Ecto neural progenitor cell (in vitro differentiated cells): Measurements from ENCODE around the gene CD276.
"Not testable (repeated sequence)": the region's sequence is repeated elsewhere in the genome, so short reads cannot be mapped to it uniquely, and the experiment has no call there.

Experiments used
- DNase-seq: peaks from one replicate; pipeline ENCODE4 v3.0.0-alpha.2; 2018; ENCODE audit warnings: low spot score

Gene CD276

DNA sequence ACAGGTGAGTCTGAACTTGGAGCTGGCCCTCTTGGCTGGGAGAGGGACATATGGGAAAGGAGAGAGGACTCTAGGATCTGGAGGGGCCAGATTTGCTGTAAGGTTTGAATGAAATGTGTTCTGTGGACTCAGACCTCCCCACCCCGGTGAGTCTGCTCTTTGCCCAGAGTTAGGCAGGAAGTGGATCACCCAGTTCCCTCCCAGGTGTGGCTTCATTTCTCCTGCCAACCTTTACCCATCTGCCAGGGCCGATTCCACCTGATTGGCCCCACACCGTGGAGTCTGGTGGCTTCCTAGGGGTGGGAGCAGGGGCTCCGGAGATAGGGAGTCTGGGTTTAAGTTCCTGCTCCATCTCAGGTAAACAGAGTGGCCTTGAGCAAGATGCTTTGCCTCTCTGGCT, 25.5 kb downstream of the CD276 start:
- no peak for DNase-seq

DNA sequence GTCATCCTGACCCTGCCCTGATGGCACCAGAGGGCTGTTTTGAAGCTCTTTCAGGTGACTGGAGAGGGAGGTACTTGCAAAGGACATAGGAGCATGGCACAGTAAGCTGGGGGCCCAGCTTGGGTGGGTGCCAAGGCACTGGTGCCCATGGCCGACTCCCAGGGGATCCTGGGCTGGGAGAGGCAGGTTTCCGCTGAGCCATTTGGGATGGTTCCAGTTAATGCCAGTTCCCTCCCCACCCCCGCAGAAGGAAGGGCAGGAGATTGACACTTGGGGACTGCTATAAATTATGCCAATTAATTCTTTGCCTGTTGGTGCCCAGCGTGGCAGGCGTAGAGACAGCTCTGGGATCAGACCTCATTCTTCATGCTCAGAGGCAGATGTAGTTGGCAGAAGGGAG, 26.1 kb downstream of the CD276 start:
- no peak for DNase-seq

DNA sequence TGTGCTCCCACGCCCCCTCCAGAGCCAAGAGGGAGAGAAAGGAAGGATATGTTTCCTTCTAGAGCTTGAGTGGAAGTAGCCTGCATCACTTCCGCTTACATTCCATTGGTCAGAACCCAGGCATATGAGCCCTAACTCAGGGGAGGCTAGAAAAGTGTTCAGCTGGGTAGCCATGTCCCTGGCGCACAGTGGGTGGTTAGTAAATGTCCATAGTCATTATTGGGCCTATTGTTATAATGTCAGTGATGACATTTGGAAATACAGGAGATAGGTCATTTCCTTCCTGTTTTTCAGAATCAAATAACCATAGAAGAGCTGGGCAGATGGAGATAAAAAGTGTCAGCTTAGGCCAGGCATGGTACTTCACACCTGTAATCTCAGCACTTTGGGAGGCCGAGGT, 27.3 kb downstream of the CD276 start:
- no peak for DNase-seq

DNA sequence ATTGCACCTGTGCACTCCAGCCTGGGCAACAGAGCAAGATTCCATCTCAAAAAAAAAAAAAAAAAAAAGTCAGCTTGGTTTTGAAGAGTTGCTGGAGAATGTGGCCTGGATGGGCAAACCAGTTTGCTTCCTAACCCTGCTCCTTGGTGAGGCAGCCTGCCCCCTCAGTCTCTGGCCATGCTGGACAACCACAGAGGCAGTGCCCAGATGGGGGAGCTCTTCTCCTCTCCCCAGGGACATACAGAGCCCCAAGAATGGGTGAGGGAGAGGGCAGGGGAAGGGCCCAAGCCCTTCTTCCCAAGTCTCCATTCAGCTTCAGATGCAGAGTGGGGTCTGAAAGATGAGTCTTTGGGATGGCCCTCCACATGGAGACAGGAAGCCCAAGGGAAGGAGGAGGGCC, 27.9 kb downstream of the CD276 start:
- no peak for DNase-seq

DNA sequence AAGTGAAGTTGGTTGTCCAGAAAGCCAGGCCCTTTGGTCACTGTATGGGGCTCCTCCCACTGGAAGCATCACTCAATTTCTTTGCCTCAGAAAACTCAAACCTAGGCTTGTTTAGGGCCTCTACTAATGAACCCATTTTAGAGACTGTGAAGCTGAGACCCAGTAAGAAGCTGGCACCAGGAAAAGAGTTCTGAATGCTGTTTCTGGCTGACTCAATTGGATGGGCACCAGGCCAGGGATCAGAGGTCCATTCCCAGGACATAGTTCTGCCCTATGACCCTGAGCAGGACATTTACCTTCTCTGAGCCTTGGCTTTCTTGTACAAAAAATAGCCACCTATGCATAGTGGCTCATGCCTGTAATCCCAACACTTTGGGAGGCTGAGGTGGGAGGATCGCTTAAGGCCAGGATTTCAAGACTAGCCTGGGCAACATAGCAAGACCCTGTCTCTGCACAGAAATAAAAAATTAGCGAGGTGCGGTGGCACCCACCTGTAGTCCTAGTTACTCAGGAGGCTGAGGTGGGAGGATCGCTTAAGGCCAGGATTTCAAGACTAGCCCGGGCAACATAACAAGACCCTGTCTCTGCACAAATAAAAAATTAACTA, 30.6 kb downstream of the CD276 start:
- no peak for DNase-seq

DNA sequence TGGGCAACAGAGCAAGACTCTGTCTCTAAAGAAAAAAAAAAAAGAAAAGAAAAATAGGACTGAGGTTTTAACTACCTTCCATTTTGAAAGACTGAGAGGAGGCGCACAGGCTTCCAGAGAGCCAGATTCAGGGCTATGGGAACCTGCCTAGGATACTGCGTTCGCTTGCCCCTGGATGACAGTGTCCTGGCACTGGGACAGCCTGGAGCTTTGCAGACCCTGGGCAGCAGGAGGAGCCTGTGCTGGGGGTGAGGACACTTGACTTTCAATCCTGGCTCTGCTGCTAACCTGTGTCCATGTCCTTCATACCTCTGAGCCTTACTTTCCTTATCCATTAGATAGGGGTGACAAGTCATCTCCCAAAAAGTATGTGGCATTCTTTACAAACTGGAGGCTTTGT, 31.2 kb downstream of the CD276 start:
- no peak for DNase-seq

DNA sequence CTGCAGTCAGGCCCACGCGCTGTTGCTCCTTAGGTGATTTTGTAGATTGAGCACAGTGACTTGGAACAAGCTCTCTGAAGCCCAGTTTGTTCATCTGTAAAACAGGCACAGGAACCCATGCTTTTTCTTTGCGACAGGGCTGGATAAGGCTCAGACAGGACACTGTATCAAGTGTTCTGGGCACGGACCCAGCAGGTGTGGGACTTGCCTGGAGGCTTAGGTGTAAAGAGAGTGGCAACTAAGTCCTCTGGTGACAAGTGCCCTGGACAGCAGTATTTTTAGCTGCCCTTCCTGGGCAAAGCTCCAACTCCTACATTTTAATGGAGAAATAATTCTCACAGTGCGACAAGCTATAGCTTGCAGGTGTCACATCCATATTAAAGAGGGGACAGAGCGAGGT, 32.2 kb downstream of the CD276 start:
- DNase-seq: no peak

DNA sequence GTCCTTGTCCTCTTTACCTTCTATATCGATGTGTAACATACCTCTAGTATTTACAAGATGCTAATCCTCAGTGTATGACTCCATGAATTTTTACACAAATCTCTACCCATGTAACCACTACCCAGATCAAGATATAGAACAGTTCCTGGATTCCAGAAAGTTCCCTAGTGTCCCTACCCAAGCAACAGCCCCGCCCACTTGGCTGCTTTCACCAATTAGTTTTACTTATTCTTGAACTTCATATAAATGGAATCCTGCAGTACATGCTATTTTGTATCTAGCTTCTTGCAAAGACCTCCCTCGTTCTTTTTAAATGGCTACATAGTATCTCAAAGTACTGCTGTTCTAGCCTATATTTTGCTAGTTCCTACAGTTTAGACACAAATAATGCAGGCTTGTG, 33.0 kb downstream of the CD276 start:
- no peak for DNase-seq

DNA sequence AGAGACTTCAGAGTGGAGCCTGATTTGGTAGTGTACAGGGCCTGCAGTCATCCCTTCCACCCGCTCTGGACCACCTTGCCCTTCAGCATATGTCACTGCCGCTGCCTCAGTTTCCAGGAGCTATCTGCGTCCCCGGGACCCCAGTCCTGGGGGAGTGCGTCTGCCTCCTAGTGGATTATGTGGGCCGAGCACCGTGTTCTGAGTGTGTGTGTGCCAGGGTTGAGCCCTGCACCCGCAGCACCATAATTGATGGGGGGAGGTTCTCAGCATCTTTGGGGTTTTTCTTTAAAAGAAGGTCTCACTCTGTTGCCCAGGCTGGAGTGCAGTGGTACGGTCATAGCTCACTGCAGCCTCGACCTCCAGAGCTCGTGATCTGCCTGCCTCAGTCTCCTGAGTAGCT, 33.6 kb downstream of the CD276 start:
- no peak for DNase-seq

DNA sequence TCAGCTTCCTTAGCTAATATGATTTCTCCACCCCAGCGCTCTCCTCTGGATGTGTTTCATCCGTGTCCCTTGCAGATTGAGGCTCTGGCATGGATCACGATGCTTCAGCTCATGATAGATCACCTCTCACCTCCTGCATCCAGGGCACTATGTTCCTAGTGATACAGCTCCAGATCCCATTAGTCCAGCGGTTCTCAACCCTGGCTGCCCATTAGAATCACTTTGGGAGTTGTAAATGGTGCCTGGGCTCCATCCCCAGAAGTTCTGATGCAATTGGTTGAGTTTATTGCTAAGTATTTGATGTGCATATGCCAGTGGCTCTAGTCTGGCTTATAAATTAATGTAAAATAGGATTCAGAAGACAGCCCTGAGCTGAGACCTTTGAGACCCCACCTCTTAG, 34.5 kb downstream of the CD276 start:
- no peak for DNase-seq

DNA sequence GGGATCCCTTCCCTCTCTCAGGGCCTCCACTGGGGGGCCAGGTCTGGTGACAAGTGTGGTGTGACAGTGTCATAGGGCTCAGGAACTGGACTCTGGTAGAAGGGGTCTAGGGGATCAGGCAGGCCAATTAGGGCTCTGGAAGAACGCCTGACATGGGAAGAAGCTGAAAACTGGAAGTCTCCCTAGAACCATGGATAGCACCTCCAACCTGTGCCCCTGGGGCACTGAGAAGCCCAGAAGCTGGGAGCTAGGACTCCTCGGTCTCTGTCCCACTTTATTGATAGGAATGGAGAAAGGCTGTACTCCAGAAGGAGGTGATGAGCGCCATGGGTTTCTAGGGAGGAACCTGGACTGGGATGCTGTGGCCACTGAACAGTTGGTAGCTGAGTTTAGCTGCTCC, 38.2 kb downstream of the CD276 start:
- DNase-seq: no peak

DNA sequence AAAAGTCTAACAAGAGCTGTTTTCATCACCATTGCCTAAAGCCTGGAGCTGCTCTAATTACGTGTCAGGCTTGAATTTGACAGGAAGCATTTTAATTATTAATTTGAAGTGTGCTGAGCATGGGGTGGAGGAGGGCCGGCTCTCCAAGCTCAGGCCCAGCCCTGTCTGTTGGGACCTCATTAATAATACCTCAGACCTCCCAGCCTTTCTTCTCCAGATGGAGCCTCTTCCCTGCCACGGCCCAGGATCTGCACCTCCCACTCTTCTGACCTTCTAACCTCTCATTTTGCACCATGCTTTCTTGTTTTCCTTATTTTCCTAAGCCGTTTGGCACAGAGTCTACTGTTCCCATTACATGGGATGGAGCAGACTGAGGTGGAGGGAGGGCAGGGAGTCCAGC, 39.0 kb downstream of the CD276 start:
- no peak for DNase-seq

DNA sequence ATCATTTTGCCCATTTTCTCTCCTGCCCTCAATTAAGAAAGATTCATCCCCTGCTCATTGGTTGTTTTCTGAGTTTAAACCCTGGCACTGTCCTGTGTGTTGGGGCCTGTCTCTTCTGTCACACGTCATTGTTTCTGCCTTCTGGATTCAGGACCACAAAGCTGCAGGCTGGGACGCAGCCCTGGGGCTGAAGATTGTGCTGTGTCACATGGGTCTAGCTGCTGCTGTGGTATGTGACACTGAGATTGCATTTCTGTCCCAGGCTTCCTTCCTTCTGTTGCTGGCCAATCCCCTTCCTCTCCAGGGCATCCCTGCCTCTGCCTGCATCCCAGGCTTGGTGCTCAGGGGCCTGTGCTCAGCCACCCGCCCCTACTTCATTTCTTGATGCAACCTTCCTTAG, 40.0 kb downstream of the CD276 start:
- no peak for DNase-seq

DNA sequence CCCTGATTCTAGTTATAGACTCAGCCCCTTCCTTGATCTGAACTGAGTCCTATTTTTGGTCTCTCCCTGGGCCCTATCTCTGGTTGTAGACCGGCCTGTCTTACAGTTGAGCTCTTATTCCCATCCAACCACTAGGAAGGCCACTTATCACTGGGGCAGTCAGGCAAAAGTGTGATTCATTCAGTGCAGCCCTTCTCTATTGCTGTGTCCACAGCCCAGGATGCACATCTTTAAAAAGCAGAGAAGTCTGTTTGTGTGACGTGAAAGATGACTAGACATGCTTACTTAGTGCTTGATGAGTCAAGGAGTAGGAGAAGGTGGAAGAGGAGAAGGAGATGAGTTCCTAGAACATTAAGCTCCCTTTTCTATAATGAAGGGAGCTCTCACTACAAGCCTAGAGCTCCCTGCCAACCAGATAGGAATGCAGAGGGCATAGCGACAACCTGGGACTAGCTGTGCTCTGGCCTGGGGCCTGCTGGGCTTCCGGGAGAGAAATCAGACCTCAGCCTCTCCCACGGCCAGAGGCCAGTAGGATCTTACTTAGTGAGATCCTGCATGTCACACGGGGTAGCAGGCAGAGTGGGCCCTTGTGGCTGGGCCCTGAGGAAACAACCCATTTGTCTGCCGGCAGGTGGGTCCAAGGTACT, 43.3 kb downstream of the CD276 start:
- no peak for DNase-seq

DNA sequence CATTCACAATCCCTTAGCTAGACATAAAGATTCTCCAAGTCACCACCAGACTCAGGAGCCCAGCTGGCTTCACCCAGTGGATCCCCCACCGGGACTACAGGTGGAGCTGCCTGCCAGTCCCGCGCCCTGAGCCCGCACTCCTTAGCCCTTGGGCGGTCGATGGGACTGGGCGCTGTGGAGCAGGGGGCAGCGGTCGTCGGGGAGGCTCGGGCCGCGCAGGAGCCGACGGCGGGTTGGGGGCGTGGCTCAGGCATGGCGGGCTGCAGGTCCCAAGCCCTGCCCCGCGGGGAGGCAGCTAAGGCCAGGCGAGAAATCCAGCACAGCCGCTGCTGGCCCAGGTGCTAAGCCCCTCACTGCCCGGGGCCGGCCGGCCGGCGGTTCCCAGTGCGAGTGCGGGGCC, 47.9 kb downstream of the CD276 start:
- DNase-seq: not testable (repeated sequence)

DNA sequence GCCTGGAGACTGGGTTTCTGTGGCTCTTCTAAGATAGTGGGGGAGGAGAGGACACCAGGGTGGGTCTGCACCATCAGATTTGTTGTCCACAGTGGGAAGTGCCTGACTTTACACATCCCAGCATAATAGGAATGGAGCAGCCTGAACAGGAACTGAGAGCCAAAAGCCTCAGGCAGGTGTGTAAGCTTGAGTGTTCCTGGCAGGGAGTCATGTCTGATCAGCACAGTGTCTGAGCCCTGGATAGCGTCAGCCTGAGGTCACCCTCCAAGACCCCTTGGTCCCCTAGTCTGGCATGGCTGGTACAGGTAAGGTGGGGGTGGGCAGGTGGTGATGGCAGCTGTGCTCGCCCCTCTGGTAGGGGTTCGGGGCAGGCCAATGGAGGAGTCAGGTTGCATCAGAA, 48.7 kb downstream of the CD276 start:
- DNase-seq: no peak

DNA sequence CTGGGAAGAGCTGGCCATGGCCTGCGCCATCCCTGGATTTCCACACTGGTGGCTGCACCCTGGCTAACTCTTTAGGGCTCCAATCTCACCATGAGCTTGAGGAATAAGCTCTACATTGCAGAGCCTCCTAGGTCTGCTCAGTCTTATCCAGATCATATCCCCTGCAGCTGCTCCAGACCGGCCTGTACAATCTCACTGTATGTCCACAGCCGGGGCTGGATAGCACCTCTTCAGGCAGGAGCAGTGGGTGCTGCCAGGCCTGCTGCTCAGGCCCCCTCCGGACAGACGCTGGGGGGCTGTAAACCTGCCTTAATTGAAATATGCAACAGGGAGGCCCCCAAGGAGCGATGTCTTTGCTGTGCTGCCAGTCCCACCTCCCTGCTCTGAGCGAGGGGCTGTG, 53.4 kb downstream of the CD276 start:
- DNase-seq: no peak

DNA sequence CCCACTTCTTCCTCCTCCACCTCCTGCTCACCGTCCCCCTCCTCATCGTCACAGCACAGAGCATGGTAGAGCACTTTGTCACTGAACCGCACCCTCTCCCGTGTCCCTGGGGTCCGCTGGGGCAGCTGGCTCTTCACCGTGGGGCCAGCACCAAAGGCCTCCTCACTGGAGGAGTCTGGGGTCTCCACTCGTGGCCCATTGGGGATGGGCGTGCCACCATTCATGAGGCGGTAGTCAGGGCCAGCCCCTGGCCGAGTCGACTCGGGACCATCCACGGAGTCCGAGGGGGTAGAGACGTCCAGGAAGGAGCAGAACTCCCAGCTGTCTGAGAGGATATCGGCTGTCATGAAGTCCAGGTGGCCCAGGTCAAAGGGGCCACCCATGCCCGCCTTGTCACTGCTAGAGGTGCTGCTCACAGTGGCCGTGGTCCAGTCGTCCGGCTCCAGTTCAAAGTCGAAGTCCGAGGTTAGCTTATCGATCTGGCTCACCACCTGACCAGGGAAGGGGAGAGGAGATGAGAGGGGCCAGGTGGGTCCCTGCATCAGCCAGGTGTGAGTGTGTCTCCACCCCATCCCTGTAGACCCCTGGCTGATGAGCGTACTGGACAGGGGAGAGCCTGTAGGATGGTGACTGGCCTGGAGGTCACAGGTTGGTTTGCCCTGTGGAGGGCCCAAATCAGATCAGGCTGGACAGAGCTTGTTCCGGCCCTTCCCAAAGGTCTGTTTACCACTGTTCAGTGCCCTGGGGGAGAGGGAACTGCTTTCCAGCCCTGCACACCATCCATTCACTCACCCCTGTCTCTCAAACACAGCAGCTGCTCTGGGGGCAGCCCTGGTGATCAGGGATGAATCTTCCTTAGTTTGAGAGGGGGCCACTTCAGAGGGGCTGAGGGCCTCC, 56.2 kb downstream of the CD276 start:
- no peak for DNase-seq

DNA sequence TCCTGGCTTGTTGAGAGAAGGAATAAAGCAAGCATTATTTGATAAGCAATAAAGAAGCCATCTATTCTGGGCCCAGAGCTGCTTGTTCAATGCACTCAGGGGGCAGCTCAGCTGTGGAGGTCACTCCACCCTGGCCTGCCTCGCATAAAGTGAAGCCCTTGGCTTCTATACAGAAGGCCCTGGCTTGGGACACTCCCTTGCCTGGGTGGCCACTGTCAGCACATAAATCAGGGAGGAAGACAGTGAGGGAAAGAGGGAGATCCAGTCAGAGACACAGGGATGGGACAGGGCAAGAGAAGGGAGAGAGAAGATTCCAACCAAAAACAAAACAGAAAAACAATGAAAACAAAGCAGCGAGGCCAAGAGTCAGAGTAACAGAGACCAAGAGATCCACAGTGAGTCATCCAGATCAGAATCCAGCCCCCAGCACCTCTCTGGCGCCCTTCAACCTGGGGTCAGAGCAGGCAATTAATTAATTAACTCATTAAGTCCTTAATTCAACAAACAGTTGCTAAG, 57.2 kb downstream of the CD276 start:
- DNase-seq: no peak

DNA sequence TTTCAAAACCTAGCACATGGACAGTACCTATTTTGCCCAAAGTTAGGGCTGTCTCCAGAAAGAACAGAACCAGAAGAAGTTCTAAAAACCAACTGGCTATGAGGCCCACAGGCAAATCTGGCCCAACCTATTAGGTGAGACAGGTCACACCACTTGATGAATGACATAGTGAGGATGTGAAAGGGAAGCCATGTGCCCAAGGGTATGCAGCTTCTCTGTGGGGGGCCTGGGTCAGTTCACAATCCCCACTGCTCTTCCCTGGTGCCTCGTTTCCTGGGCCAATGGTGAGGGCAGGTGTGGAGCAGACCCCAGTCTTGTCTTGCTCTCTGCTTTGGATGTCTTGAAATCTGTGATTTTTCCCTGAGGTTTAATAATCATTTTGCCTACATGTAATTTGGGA, 60.1 kb downstream of the CD276 start:
- DNase-seq: no peak

DNA sequence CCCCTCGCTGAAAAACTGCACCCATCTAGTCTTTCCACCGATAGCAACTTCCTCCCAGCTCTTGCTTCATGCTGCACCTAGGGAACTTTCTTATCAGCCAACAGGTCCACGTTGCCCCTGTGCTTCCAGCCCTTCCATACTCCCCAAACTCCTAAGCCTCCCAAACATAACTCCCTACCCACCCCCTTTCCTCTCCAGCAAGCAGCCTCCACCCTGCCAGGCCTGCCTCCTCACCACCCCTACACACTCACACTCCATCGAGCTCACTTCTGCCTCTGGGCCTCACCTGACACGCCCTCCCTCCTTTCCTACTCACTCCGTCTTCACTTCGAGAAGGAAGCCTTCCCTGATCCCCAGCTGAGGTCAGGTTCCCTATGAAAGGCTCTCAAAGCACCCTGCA, 60.9 kb downstream of the CD276 start:
- DNase-seq: no peak

DNA sequence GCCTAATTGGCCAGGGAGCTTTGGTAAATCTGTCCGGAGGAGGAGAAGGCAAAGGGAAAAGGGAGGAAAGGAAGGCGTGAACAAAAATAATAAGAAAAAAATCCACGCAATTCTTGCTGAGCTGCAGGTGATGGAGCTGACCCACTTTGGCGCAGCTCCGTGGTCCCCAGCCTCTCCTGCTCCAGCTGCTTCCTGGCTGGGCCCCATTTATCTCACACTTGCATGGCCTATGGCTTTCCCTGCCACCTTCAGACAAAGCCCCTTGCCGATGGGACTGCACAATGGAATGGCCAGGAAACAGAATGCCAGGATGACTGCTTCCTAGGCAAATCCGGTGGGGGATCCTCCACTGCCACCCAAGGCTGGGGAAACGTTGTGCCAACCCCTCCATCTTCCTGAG, 62.1 kb downstream of the CD276 start:
- DNase-seq: no peak

DNA sequence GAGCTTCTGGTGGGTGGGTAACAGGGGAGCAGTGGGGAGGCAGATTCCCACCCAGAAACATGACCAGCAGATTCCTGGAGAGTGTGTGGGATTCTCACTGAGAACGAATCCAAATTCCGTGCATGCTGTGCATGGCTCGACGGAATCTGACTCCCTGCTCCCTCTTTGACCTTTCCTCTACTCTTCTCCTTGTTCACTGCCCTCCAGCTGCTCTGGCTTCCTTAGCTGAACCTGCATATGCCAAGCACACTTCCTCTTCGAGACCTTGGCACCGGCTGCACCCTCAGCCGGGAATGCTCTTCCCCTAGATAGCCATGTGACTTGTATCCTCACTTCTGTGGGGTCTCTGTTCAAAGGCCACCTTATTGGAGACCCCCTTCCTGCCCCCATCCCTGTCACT, 62.7 kb downstream of the CD276 start:
- no peak for DNase-seq
